NCI-H748 treated with DMSO at 0.1 percent for 48 hours (cell line): ENCODE measurements around the gene FBN2.

ENCODE experiments used
- DNase-seq: peaks from one replicate; lab custom pipeline; 2025; lab: John Stamatoyannopoulos, UW

FBN2 gene

GRCh38 chr5:128538000-128538249, at the start of gene FBN2:
FBN2 (minus strand) TSS chr5:128538245; CDS start chr5:128537603, 642 bp downstream.
- no peak for DNase-seq

- no peak for DNase-seq
These were observed 49.2 kb upstream of the FBN2 start for GRCh38 chr5:128587275-128587674.

GRCh38 chr5:128586848-128587247, 48.8 kb upstream of the FBN2 start:
- no peak for DNase-seq

GRCh38 chr5:128579639-128580038, 41.6 kb upstream of the FBN2 start:
- DNase-seq: no peak

GRCh38 chr5:128579093-128579492, 41.0 kb upstream of the FBN2 start:
- DNase-seq: no peak

- DNase-seq: no peak
These were observed 36.0 kb upstream of the FBN2 start for GRCh38 chr5:128574041-128574440.

GRCh38 chr5:128572930-128573319, 34.9 kb upstream of the FBN2 start:
- DNase-seq: no peak

GRCh38 chr5:128572051-128572929, 34.2 kb upstream of the FBN2 start:
- DNase-seq: no peak

GRCh38 chr5:128566178-128566577, 28.1 kb upstream of the FBN2 start:
- DNase-seq: no peak

- DNase-seq: no peak
These were observed 21.6 kb upstream of the FBN2 start for GRCh38 chr5:128559300-128560297.

- no peak for DNase-seq
These were observed 15.7 kb upstream of the FBN2 start for GRCh38 chr5:128553747-128554146.

- no peak for DNase-seq
These were observed 13.4 kb upstream of the FBN2 start for GRCh38 chr5:128551476-128551875.

- no peak for DNase-seq
These were observed 11.5 kb upstream of the FBN2 start for GRCh38 chr5:128549496-128549895.

GRCh38 chr5:128546658-128547281, 8.7 kb upstream of the FBN2 start:
- DNase-seq: peak; percentile 45

- DNase-seq: no peak
These were observed 3.3 kb upstream of the FBN2 start for GRCh38 chr5:128541385-128541784.

- peak; percentile 10 for DNase-seq
These were observed 989 bp upstream of the FBN2 start for GRCh38 chr5:128539038-128539429.

GRCh38 chr5:128538250-128539037, 399 bp upstream of the FBN2 start:
- peak; percentile 57 for DNase-seq

GRCh38 chr5:128537221-128537999, 635 bp downstream of the FBN2 start:
- DNase-seq: peak; percentile 44

GRCh38 chr5:128536254-128537220, 1.5 kb downstream of the FBN2 start:
- DNase-seq: no peak

GRCh38 chr5:128535251-128535650, 2.8 kb downstream of the FBN2 start:
- DNase-seq: no peak
